Stimulated activated CD4-positive, alpha-beta T cell treated with anti-CD3 and anti-CD28 coated beads, TNF-alpha, amount 100 ng/mL, for 24 hours (primary cell): ENCODE data around the gene TRIM38.

Source experiments
- DNase-seq, 3 experiments: peaks; one replicate each; pipeline ENCODE4 v3.0.0-alpha.2; 2020; ENCODE audit warnings: low read depth in 3 of 3

Gene TRIM38

GRCh38 chr6:26026833-26027490 is 64.4 kb downstream of the TRIM38 start:
- DNase-seq = peak; percentile 87 to 89 (median 88)

GRCh38 chr6:26027491-26028211 is 65.0 kb downstream of the TRIM38 start:
- DNase-seq = no peak

- DNase-seq = no peak
Measured at GRCh38 chr6:26028212-26028745, 65.7 kb downstream of the TRIM38 start.

GRCh38 chr6:26028746-26029569 is 66.4 kb downstream of the TRIM38 start:
- no peak for DNase-seq

- DNase-seq = no peak
Measured at GRCh38 chr6:26029570-26029856, 66.9 kb downstream of the TRIM38 start.

- DNase-seq = no peak
Measured at GRCh38 chr6:26029857-26030653, 67.5 kb downstream of the TRIM38 start.

GRCh38 chr6:26030716-26031115 is 68.1 kb downstream of the TRIM38 start:
- no peak for DNase-seq

GRCh38 chr6:26031151-26031594 is 68.6 kb downstream of the TRIM38 start:
- DNase-seq = no peak

GRCh38 chr6:26031595-26032339 is 69.2 kb downstream of the TRIM38 start:
- peak in 2 of 3 experiments; percentile 75 to 79 for DNase-seq

- DNase-seq = peak in 1 of 3 experiments; percentile 32
Measured at GRCh38 chr6:26032340-26033084, 69.9 kb downstream of the TRIM38 start.

- peak in 1 of 3 experiments; percentile 67 for DNase-seq
Measured at GRCh38 chr6:26033085-26033940, 70.7 kb downstream of the TRIM38 start.

- peak in 1 of 3 experiments; percentile 54 for DNase-seq
Measured at GRCh38 chr6:26033941-26034354, 71.3 kb downstream of the TRIM38 start.

GRCh38 chr6:26034905-26035304 is 72.3 kb downstream of the TRIM38 start:
- DNase-seq = no peak
